Measurements from ENCODE around the gene PDXK.

Gene PDXK

GRCh38 chr21:43806017-43806710 is 87.2 kb downstream of the PDXK start:
- no peak overlapping the region for H3K4me3 ChIP-seq (ENCODE audit: low read length)
- no peaks in the 10 kb centered on the region for H3K27me3 ChIP-seq (ENCODE audit: control insufficient read depth, insufficient read depth, low read length)
- H3K9ac ChIP-seq (ENCODE audit: low read length) = no peak overlapping the region
- H3K4me1 ChIP-seq (ENCODE audit: control insufficient read depth, insufficient read depth, low read length) = no peaks in the 10 kb centered on the region
- peaks cover 9% of the 10 kb centered on the region for H3K36me3 ChIP-seq (ENCODE audit: control insufficient read depth, insufficient read depth, low read length)
- H3K27ac ChIP-seq (ENCODE audit: low read depth, low read length) = no peak overlapping the region

DNA sequence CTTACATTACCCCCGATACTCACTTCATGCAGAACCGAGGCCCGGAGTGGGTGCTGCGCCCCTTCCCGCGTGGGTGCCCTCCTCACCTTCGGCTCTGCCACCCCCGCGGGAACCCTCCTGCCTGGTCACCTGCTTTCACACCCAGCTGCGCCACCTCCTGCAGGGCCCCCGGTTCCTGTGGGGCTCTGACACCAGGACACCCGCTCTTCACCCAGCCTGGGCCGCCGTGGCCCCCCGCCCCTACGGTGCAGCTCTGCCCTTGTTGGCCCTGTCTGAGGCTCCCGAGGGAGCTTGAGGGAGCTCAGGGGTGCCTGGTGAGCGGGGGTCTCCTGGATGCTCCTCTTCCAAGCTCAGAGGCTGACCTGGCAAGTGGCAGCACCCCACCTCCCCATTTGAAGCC is 89.4 kb downstream of the PDXK start:
- Histone ChIP-seq H3K27me3 (ENCODE audit: control insufficient read depth, insufficient read depth, low read length) (no peaks in the 10 kb centered on the region), H3K4me1 (ENCODE audit: control insufficient read depth, insufficient read depth, low read length) (no peaks in the 10 kb centered on the region), H3K27ac (ENCODE audit: low read depth, low read length) (no peak overlapping the region), H3K9ac (ENCODE audit: low read length) (no peak overlapping the region), H3K4me3 (ENCODE audit: low read length) (no peak overlapping the region), H3K36me3 (ENCODE audit: control insufficient read depth, insufficient read depth, low read length) (no peaks in the 10 kb centered on the region)

DNA sequence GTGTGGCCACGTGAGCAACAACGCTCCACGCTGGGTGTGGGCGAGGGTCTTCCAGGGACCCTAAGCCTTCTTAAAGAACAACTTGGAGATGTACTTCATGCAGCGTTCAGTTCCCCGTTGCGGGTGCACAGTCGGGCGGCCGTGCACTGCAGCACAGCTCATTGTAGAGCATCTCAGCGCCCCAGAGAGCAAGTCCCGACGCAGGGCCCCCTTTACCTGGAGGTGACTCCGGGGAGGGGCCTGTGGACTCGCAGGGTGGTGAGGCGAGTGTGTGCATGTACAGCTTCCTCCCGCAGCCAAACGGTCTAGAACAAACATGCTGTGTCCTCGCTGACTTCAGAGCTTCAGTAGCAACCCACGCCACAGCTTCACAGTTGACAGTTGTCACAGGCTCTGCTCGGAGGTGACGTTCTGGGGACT is 89.9 kb downstream of the PDXK start:
- Histone ChIP-seq H3K4me1 (ENCODE audit: control insufficient read depth, insufficient read depth, low read length) (no peaks in the 10 kb centered on the region), H3K27me3 (ENCODE audit: control insufficient read depth, insufficient read depth, low read length) (no peaks in the 10 kb centered on the region), H3K27ac (ENCODE audit: low read depth, low read length) (no peak overlapping the region), H3K4me3 (ENCODE audit: low read length) (no peak overlapping the region), H3K36me3 (ENCODE audit: control insufficient read depth, insufficient read depth, low read length) (no peaks in the 10 kb centered on the region), H3K9ac (ENCODE audit: low read length) (no peak overlapping the region)

- Histone ChIP-seq H3K9ac (ENCODE audit: low read length) (no peak overlapping the region), H3K27ac (ENCODE audit: low read depth, low read length) (no peak overlapping the region), H3K27me3 (ENCODE audit: control insufficient read depth, insufficient read depth, low read length) (no peaks in the 10 kb centered on the region), H3K4me3 (ENCODE audit: low read length) (no peak overlapping the region), H3K36me3 (ENCODE audit: control insufficient read depth, insufficient read depth, low read length) (no peaks in the 10 kb centered on the region), H3K4me1 (ENCODE audit: control insufficient read depth, insufficient read depth, low read length) (no peaks in the 10 kb centered on the region)
Observed at GRCh38 chr21:43809346-43809799, 90.4 kb downstream of the PDXK start.

- Histone ChIP-seq H3K4me1 (ENCODE audit: control insufficient read depth, insufficient read depth, low read length) (no peaks in the 10 kb centered on the region), H3K9ac (ENCODE audit: low read length) (no peak overlapping the region), H3K27me3 (ENCODE audit: control insufficient read depth, insufficient read depth, low read length) (no peaks in the 10 kb centered on the region), H3K27ac (ENCODE audit: low read depth, low read length) (no peak overlapping the region), H3K4me3 (ENCODE audit: low read length) (no peak overlapping the region), H3K36me3 (ENCODE audit: control insufficient read depth, insufficient read depth, low read length) (no peaks in the 10 kb centered on the region)
Observed at GRCh38 chr21:43809853-43810504, 91.0 kb downstream of the PDXK start.

- Histone ChIP-seq H3K4me1 (ENCODE audit: control insufficient read depth, insufficient read depth, low read length) (no peaks in the 10 kb centered on the region), H3K4me3 (ENCODE audit: low read length) (peak overlapping the region; percentile 42), H3K9ac (ENCODE audit: low read length) (no peak overlapping the region), H3K36me3 (ENCODE audit: control insufficient read depth, insufficient read depth, low read length) (no peaks in the 10 kb centered on the region), H3K27ac (ENCODE audit: low read depth, low read length) (no peak overlapping the region), H3K27me3 (ENCODE audit: control insufficient read depth, insufficient read depth, low read length) (no peaks in the 10 kb centered on the region)
Observed at GRCh38 chr21:43810505-43811261, 91.8 kb downstream of the PDXK start.

DNA sequence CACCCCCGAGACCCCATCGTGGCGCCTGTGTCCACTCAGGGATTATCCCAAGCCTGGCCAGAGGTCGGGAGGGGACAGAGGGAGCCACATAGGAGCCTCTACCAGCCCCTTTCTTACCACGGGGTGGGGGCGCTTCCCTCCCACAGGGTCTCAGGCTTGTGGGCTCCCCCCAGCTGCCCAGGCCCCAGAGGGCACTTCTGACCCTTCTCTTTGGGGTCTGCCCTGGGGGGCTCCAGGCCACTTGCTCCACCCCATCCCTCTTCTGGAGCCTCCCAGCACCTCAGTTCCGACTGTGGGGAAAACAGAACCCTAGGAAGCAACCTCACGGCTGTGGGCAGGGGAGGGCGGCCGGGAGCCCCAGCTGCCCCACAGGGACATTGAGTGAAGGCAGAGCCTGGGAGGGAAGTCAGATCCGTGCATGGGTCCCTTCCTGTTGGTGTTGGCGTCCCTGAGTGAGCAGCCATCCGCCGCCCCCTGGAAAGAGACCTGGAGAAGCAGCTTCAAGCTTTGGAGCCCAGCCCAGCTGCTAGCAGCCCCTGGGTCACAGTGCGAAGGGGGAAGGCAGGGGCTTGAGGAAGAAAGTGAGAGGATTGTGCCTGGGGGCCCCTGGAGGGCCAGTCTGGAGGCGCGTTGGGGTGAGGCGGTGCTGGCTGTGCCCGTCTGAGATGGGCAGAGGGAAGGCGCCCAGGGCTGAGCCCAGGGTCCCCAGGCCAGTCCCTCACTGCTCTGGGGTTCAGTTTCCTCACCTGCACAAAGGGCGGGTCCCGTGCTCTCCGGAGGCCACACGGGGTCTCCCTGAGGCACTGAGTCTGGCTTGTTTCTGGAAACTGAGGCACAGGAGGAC is 92.6 kb downstream of the PDXK start:
- Histone ChIP-seq H3K9ac (ENCODE audit: low read length) (no peak overlapping the region), H3K27ac (ENCODE audit: low read depth, low read length) (no peak overlapping the region), H3K36me3 (ENCODE audit: control insufficient read depth, insufficient read depth, low read length) (no peaks in the 10 kb centered on the region), H3K27me3 (ENCODE audit: control insufficient read depth, insufficient read depth, low read length) (no peaks in the 10 kb centered on the region), H3K4me1 (ENCODE audit: control insufficient read depth, insufficient read depth, low read length) (no peaks in the 10 kb centered on the region), H3K4me3 (ENCODE audit: low read length) (peak overlapping the region; percentile 42)

Data from rectal smooth muscle tissue (tissue), 1 donor.